Ramos (cell line): Measurements from ENCODE around the gene ZP2.
"Not testable (repeated sequence)": the region's sequence is repeated elsewhere in the genome, so short reads cannot be mapped to it uniquely, and the experiment has no call there.

ENCODE experiments used
- in situ Hi-C: fragments of 300-500 bp; cut with MboI; formaldehyde crosslinking; loops from one replicate; pipeline ENCODE4 v1.14.3; 2022; ENCODE audit warnings: low sequenced_read_pairs; ENCODE audit not compliant: unreplicated experiment

ZP2 gene

DNA sequence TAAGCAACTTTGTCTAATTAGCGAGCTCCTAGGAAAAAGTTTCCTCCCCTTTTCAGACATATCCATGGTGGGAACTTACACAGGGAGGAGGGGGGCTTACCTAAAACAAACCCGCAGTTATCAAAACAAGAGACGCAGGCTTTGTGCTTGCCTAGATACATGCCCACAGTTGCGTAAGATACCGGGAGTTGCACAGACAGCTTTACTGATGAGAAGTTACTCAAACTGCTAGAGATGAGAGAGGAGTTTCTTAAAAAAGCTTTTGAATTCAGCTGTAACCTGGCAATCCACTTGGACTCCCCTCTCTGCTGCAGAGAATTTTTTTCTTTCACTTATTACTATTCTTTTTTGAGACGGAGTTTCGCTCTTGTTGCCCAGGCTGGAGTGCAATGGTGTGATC is 6.8 kb upstream of the ZP2 start:
- in situ Hi-C loops: no loop called here

DNA sequence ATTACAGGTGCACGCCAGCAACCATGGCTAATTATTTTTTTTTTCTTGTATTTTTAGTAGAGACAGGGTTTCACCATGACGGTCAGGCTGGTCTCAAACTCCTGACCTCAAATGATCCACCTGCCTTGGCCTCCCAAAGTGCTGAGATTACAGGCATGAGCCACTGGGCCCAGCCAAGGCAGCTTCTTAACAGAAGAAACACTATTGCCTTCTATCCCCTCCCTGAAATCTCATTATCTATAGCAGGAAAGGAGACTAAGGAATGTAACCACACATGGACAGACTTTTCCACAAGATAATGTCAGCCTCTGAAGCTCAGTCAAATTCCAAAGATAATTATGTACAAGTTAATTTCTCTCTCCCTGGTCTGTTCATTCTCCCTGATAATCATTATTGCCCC is 5.7 kb upstream of the ZP2 start:
- in situ Hi-C loops: no loop called here

DNA sequence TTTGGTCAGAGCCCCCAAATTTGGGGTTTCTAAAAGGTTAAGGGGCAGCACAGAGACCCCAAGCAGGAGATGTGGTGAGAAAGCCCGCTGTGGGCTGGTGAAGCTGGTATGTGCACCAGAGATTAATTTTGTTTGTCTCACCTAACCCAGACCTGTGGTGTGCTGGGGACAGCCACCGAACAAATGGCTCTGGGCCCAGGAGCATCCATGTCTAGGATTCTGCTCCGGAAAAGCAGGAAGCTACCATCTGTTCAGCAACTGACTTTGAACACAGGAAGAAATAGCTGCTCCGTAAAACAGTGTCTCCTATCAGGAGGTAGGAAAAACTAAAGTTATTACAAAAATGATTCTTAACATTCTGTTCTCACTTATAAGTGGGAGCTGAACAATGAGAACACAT is 2.7 kb upstream of the ZP2 start:
- in situ Hi-C loops: no loop called here

DNA sequence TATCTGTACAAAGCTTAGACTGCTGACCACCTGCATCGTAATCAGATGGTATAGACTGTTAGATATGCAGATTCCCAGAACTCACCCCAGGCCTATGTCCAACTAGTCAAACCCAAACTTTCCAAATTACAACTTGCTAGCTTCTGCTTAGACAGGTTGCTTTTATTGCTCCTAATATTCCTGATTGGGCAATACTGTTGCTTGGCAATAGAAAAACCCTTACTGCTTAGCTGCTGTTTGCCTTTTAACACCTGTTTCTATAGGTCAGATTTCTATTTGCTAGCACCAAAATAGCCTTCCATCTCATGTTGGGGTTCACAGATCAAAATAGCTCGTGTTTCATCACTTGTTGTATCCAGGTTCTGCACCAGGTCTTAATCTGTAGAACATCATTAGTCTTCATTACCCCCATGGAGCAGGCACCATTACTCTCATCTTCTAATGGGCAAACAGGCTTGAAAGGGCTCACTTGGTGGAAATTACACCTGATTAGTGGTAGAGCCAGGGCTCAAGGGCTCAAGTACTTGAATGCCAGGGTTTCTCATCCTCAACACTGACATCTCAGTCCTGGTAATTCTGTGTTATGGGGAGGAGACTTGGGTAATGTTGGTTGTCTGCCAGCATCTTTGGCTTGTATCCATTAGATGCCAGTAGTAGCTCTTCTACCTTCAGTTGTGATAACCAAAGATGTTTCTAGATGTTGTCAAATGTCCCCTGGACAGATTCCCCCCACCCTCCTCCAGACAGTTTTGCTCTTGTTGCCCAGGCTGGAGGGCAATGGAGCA is 2.7 kb downstream of the ZP2 start:
- in situ Hi-C loops: no loop called here

DNA sequence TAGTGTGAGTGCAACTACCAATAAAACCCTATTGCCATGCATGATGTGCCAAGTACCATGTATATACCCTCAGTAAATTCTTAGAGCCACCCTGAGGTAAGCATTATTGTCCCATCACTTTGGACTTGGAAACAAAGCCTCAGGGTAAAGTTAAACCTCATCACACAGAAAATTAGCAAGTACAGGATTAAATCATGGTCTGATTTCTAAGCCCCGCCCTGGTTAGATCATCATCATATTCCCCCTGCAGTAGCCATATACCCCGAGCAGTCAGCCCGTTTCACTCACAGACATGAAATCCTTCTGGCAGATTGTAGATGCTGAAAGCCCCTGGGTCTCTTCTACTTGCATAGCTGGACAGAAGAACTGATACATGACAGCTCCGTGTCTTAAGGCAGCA is 4.8 kb downstream of the ZP2 start:
- in situ Hi-C loops: no loop called here

DNA sequence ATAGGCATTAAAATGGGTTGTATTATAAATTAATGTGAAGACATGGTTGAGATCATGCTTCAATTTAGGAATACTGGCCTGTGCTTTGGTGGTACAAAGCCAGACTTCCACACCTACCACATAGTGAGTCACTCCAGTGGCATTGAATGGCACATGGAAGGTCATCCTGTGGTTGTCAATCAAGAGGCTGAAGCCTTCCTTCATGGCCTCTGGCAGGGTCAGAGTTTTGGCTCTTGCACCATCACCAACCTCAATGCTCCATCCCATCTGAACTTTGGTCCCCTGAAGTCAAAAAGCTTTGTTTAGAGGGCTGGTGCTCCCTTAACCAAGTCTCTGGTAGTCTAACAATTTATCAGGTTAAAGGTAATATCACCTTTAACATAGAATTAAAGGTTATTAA is 6.1 kb downstream of the ZP2 start:
- in situ Hi-C loops: no loop called here

DNA sequence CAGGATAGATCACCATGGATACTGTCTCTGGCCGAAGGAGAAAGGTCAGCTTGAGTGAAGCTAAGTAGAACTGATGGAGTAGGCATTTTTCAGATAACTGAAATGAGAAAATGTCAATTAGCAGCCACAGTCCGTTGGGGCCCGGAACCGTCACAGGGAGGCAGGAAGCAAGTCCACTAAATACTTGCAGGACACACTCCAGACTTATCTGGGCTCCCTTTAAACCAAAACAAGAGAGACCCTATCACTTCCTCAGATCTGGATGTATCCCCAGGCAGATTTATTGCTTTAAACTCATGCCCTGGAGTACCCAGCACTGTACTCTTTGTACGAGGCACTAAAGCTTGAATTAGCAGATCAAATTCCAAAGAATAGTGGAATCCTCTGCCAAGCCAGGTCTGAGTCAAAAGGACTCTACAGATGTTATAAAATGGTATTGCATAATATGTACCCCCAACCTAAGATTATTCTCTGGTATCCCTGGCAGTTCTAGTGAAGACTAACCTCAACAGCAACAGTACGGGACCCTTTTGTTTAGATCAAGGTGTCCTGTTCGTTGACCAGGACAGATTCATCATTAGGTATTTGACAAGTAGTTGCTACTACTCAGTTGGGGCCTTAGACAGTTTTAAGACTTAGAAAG is 8.1 kb downstream of the ZP2 start:
- in situ Hi-C loops: no loop called here

DNA sequence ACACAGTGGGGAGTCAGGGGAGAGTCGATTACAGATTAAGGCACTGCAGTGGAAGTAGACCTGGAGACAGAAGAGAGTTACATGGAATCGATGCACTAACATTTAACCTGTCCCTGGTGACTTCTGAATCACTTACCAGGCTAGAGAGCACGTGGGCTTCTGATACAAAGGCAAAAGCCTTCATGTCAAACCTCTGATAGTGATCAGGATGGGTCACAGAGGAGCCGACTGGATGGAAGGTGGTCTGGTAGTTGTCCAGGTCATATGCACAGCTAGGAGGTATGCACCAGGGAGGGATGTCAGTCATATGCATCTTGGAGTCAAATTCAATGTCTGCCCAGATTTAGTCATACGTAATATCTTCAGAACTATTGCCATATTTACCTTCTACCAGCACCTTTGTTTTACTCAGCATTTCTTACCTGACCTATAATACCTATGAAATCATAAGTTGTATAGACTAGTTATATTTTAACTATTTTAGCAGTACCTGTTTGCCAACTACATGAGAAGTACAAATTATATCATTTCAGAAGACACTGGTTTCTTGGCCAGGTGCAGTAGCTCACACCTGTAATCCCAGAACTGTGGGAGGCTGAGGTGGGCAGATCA is 11.7 kb downstream of the ZP2 start:
- in situ Hi-C loops: no loop called here

DNA sequence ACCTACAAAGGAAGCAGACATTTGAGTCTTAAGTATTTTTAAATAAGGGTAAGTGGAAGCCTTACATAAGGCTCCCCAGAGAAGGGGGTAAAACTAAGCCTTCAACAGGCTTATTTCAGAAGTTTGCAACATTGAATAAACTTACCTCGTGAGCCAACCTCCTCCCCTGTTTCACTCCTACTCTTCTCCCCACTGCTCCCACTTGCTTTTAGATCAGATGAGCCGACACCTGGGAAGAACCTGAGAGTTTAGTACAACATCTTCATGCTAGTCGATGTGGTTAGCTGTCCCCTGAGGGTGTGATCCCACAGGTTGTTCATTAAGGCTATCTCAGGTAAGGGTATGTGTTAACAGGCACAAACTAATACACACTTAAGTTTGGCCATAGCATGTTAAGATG is 13.8 kb downstream of the ZP2 start:
- in situ Hi-C loops: no loop called here

DNA sequence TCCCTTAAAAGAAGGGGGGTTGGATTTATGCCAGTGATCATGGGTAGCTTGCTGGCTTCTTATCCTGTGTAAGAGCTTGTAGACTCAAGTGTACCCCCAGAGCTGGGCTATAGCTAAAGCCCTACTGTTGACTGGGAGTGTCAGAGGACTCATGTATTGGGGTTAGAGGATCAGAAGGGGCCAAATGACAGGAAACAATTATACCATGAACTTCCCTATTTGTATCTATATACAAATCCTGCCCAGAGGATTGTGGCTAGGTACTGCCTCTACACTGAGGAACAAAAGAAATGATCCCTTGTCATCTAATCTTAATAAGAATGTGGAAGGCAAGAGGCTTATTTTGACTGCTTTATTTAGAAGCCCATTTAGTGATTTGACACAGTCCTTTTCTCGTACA is 14.3 kb downstream of the ZP2 start:
- in situ Hi-C loops: no loop called here

DNA sequence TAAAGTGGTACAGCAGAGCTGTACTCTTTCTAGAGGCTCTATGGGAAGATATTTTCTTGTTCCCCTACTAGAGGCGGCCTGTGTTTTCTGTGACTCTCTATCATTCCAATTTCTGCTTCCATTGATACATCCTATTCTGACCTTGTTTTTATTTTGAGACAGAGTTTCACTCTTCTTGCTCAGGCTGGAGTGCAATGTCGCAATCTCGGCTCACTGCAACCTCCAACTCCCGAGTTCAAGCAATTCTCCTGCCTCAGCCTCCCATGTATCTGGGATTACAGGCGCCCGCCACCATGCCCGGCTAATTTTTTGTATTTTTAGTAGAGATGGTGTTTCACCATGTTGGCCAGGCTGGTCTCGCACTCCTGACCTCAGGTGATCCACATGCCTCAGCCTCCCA is 16.0 kb downstream of the ZP2 start:
- in situ Hi-C loops: not testable (repeated sequence)

DNA sequence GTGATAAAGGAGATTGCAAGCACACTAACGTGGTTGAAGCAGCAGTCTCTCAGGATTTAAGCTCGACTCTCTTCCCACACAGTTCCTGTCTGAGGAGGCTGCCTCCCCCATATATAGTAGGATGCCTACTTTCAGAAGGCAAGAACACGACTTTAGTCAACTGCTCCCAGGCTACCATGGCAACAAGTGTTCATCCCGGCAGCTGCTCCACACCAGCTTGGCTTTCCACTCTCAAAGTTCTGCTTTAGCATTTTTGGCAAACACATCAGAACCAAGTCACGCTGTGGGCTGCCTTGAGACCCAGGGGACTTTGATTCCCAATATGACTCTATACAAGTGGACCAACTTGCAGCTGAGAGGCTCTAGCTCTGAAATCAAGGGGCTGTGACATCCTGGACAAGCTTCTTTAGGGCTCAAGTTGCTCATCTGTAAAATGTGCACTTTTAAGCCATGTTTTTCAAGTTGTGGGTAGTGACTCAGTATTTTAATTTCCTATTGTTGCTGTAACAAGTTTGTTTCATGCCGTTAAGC is 16.5 kb downstream of the ZP2 start:
- in situ Hi-C loops: no loop called here

DNA sequence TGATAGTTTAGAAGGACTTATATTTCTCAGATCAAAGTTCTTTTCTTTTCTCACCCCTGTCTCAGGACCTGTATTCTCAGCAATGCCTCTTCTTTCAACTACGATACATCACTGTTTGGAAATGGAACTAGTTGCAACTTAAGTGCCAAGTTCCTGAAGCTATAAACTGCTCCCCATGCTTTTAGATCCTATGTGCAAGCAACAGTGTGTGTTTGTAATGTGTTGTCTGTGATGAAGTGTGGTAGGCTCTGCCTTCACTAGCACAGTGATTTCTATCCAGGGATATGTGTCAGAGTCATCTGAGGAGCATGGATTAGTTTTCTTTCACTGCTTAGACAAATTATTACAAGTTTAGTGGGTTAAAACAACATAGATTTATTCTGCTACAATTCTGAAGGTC is 18.4 kb downstream of the ZP2 start:
- in situ Hi-C loops: no loop called here

DNA sequence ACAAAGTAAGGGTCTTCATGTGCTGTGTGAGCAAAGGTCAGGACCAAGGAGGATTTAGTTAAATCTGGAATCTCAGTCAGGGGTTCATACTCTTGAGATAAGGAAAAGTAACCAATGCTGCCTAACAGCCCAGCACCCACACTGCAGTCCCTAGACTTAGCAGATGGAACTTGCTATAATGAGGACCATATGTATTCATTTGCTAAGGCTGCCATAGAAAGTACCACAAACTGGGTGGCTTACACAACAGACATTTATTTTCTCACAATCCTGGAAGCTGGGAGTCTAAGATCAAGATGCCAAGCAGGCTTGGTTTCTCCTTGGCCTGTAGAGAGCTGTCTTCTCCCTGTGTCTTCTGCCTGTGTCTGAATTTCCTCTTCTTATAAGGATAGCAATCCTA is 20.8 kb downstream of the ZP2 start:
- in situ Hi-C loops: no loop called here

DNA sequence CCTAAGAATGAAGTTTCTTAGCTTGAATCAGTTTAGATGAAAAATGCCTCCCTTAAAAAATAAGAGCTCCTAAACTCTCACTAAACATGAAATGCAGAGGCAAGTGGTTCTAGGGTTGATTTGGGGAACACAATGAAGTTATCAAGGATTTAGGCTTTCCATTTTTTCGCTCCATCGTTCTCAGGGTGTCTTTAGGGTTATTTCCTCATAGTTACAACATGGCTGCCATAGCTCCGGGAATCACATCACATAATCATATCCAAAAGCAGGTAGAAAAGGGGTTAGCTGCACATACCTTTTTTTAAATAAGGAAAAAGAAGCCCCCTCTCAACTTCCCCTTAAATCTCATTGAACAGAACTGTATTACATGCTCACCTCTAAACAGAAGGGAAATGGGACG is 21.4 kb downstream of the ZP2 start:
- in situ Hi-C loops: no loop called here

DNA sequence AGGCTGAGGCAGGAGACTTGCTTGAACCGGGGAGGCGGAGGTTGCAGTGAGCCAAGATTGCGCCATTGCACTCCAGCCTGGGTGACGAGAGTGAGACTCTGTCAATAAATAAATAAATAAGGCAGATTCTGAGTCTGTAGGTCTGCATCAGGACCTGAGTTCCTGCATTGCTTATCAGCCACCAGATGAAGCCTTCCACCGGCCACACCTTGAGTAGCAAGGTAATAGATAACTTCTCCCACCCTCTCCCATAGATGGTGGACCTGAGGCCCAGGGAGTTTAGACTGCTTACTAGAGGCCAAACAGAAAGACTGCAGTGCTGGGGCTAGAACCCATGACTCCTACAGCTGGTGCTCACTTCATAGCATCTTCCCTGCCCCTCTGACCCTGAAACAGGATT is 22.1 kb downstream of the ZP2 start:
- in situ Hi-C loops: no loop called here

DNA sequence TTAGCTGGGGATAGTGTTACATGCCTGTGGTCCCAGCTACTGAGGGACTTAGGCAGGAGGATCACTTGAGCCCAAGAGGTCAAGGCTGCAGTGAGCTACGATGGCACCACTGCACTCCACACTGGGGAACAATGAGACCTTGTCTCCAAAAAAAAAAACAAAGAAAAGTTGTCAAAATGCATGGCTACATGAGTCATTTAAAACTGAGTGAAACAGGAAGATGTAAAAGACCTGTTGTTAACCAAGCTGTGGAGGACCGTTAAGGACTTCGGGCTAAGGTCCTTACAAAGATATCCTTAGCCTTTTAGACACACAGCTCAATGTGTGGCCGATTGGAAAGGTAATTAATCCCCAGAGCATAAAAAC is 25.1 kb downstream of the ZP2 start:
- in situ Hi-C loops: no loop called here

DNA sequence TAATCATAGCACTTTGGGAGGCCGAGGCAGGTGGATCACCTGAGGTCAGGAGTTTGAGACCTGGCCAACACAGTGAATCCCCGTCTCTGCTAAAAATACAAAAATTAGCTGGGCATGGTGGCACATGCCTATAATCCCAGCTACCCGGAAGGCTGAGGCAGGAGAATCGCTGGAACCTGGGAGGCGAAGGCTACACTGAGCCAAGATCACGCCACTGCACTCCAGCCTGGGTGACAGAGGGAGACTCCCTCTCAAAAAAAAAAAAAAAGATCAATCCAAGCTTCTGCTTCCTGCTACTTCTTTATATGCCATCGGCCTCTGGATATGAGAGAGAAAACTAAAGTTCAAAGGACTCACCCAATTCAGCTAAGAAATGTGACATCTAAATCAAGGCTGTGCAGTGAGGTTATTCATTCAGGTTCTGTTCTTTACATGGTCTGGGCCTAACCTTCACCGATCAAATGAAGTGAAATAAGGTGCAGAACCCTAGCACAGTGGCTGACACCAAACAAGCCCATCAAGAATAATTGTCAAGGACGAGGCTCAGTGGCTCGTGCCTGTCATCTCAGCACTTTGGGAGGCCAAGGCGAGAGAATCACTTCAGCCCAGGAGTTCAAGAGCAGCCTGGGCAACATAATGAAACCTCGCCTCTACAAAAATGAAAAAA is 25.6 kb downstream of the ZP2 start:
- in situ Hi-C loops: no loop called here

DNA sequence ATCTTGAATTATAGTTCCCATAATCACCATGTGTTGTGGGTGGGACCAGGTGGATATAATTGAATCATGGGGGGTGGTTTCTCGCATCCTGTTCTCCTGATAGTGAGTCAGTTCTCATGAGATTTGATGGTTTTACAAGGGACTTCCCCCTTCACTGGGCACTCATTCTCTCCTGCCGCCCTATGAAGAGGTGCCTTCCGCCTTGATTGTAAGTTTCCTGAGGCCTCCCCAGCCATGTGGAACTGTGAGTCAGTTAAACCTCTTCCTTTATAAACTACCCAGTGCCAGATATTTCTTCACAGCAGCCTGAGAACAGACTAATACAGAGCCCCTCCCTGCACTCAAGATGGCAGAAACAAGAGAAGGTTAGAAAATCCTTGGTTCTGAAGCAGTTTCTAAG is 26.5 kb downstream of the ZP2 start:
- in situ Hi-C loops: no loop called here

DNA sequence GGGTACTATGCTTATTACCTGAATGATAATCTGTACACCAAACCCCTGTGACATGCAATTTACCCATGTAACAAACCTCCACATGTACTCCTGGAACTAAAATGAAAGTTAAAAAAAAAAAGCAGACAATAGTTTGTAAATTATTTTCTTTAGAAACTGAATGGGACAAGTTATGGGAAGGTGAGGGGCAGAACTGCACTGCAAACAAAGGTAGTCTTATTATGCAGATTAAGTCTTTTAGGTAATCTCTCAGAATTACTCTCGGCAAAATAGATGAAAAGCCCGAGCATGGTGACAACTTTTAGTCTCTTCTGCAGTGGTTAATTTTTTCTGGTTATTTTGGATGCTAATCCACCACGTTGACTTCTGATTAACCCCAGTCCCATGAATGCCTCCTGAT is 27.4 kb downstream of the ZP2 start:
- in situ Hi-C loops: no loop called here

DNA sequence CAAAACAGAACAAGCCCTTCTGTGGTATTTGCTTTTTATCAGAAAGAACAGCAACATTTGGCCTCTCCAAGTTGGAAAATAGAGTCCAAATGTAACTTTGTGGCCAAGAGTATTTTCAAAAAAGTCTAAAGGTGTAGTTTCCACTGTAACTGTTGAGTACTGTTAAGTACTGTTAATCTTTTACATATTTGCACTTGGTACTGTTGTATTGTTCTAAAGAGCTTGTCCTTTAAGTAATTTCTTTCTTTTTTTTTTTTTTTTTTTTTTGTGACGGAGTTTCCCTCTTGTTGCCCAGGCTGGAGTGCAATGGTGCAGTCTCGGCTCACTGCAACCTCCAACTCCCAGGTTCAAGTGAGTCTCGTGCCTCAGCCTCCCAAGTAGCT is 31.4 kb downstream of the ZP2 start:
- in situ Hi-C loops: no loop called here
